ENCODE results near the gene OBSCN.
"Not testable (repeated sequence)": the region's sequence is repeated elsewhere in the genome, so short reads cannot be mapped to it uniquely, and the experiment has no call there.

DNA sequence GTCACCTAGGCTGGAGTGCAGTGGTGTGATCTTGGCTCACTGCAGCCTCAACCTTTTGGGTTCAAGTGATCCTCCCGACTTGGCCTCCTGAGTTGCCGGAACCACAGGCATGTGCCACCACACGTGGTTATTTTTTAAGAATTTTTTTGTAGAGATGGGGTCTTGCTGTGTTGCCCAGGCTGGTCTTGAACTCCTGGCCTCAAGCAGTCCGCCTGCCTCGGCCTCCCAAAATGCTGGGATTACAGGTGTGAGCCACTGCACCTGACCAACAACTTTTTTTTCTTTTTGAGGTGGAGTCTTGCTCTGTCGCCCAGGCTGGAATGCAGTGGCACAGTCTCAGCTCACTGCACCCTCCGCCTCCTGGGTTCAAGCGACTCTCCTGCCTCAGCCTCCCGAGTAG, 13.3 kb downstream of the OBSCN start:
- TF ChIP-seq, protein P1, sequence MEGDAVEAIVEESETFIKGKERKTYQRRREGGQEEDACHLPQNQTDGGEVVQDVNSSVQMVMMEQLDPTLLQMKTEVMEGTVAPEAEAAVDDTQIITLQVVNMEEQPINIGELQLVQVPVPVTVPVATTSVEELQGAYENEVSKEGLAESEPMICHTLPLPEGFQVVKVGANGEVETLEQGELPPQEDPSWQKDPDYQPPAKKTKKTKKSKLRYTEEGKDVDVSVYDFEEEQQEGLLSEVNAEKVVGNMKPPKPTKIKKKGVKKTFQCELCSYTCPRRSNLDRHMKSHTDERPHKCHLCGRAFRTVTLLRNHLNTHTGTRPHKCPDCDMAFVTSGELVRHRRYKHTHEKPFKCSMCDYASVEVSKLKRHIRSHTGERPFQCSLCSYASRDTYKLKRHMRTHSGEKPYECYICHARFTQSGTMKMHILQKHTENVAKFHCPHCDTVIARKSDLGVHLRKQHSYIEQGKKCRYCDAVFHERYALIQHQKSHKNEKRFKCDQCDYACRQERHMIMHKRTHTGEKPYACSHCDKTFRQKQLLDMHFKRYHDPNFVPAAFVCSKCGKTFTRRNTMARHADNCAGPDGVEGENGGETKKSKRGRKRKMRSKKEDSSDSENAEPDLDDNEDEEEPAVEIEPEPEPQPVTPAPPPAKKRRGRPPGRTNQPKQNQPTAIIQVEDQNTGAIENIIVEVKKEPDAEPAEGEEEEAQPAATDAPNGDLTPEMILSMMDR (IDR thresholded peaks at IDR 0.05), result not testable (repeated sequence)
- TF ChIP-seq ZFX (IDR thresholded peaks at IDR 0.05; ENCODE audit: borderline replicate concordance), result not testable (repeated sequence)

Data from 22Rv1 (cell line).